ENCODE measurements around the gene MDGA2. TPM values are rescaled to one million over a fixed set of nuclear protein-coding genes. Genes with fewer than 3 reads are reported as not detected.

The MDGA2 gene
- total RNA-seq, 1 experiment from 2014 or later = not detected

GRCh38 chr14:47657143-47657542 lies 18.3 kb downstream of the MDGA2 start:
- intact Hi-C loops (cut with micrococcal nuclease; ENCODE audit: unreplicated experiment) = no loop called here

DNA sequence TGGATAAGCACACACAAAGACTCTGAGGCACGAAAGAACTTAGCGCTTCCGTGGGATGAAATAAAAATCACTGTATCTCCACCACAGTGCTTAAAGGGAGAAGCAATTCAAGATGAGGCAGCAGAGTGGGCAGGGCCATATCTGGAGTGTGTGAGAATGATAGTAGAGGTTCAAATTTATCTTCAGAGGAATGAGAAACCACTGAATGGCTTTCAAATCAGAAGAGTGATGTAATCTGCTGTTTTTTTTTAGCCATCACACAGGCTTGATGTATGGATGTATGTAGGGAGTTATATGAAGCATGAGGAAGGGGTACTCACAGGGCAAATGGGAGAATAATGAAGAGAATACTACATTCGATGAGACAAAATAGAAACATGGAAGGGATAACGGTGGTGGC lies 24.1 kb downstream of the MDGA2 start:
- no TSS peak for BruUV-seq (replicated peaks)
- H3K4me3 ChIP-seq = no peak overlapping the region
- H3K79me2 ChIP-seq (ENCODE audit: low read depth) = no peaks in the 10 kb centered on the region
- no peaks in the 10 kb centered on the region for H3K9me2 ChIP-seq (ENCODE audit: insufficient read depth)
- TF ChIP-seq, protein P1, sequence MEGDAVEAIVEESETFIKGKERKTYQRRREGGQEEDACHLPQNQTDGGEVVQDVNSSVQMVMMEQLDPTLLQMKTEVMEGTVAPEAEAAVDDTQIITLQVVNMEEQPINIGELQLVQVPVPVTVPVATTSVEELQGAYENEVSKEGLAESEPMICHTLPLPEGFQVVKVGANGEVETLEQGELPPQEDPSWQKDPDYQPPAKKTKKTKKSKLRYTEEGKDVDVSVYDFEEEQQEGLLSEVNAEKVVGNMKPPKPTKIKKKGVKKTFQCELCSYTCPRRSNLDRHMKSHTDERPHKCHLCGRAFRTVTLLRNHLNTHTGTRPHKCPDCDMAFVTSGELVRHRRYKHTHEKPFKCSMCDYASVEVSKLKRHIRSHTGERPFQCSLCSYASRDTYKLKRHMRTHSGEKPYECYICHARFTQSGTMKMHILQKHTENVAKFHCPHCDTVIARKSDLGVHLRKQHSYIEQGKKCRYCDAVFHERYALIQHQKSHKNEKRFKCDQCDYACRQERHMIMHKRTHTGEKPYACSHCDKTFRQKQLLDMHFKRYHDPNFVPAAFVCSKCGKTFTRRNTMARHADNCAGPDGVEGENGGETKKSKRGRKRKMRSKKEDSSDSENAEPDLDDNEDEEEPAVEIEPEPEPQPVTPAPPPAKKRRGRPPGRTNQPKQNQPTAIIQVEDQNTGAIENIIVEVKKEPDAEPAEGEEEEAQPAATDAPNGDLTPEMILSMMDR (conservative IDR thresholded peaks at IDR 0.05) = no peak
- no peak for TF ChIP-seq EZH2 (IDR thresholded peaks at IDR 0.05; ENCODE audit: low read depth)
- H3F3A ChIP-seq (ENCODE audit: insufficient read depth, low read depth) = no peaks in the 10 kb centered on the region
- H3K4me2 ChIP-seq = no peak overlapping the region
- H3K36me3 ChIP-seq (ENCODE audit: low read depth) = no peaks in the 10 kb centered on the region
- no peak for DNase-seq
- no peak overlapping the region for H3K27ac ChIP-seq
- H4K20me1 ChIP-seq (ENCODE audit: insufficient read depth) = no peaks in the 10 kb centered on the region
- H2AFZ ChIP-seq = no peak overlapping the region
- CTCF ChIA-PET = no interaction called here
- no peaks in the 10 kb centered on the region for H3K27me3 ChIP-seq (ENCODE audit: insufficient read depth, low read depth)
- H3K4me1 ChIP-seq (replicated peaks; ENCODE audit: insufficient read depth) = no peaks in the 10 kb centered on the region
- POLR2A ChIA-PET (ENCODE audit: unreplicated experiment) = no interaction called here
- intact Hi-C loops (cut with micrococcal nuclease; ENCODE audit: unreplicated experiment) = no loop called here
- H3K9me3 ChIP-seq (ENCODE audit: insufficient read depth, low read depth) = no peaks in the 10 kb centered on the region

More at GRCh38 chr14:47657143-47657542, 18.3 kb downstream of the MDGA2 start:
- Histone ChIP-seq H3K36me3 (ENCODE audit: low read depth) (no peaks in the 10 kb centered on the region), H3K4me1 (replicated peaks; ENCODE audit: insufficient read depth) (no peaks in the 10 kb centered on the region), H3F3A (ENCODE audit: insufficient read depth, low read depth) (no peaks in the 10 kb centered on the region), H2AFZ (no peak overlapping the region), H4K20me1 (ENCODE audit: insufficient read depth) (no peaks in the 10 kb centered on the region), H3K79me2 (ENCODE audit: low read depth) (no peaks in the 10 kb centered on the region), H3K9me2 (ENCODE audit: insufficient read depth) (no peaks in the 10 kb centered on the region), H3K27ac (no peak overlapping the region), H3K4me3 (no peak overlapping the region), H3K4me2 (no peak overlapping the region), H3K27me3 (ENCODE audit: insufficient read depth, low read depth) (no peaks in the 10 kb centered on the region), H3K9me3 (ENCODE audit: insufficient read depth, low read depth) (no peaks in the 10 kb centered on the region)
- BruUV-seq (replicated peaks) = no TSS peak
- CTCF ChIA-PET = no interaction called here
- no peak for DNase-seq
- POLR2A ChIA-PET (ENCODE audit: unreplicated experiment) = no interaction called here
- TF ChIP-seq, protein P1 (conservative IDR thresholded peaks at IDR 0.05) = no peak
- TF ChIP-seq EZH2 (IDR thresholded peaks at IDR 0.05; ENCODE audit: low read depth) = no peak

DNA sequence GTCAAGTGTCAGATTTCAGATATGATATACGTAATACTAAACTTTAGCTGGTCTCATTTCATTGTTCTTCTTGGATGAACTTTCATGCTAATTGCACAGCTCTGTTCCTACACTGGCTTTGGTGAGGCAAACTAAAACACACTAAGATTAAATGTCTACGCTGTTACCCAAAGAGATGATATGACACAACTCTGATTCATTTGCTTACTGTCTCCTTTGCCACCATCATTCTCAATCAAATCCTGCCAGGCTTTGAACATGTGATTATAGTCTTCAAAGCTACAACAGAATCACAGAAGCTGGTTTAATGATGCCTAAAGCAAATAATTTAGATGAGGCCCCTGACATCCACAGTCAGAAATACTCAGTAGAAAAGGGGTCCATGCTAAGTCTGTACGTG lies 37.7 kb downstream of the MDGA2 start:
- H3F3A ChIP-seq (ENCODE audit: insufficient read depth, low read depth) = no peaks in the 10 kb centered on the region
- no peaks in the 10 kb centered on the region for H3K27me3 ChIP-seq (ENCODE audit: insufficient read depth, low read depth)
- intact Hi-C loops (cut with micrococcal nuclease; ENCODE audit: unreplicated experiment) = no loop called here
- H4K20me1 ChIP-seq (ENCODE audit: insufficient read depth) = no peaks in the 10 kb centered on the region
- H3K4me2 ChIP-seq = no peak overlapping the region
- no peaks in the 10 kb centered on the region for H3K36me3 ChIP-seq (ENCODE audit: low read depth)
- no peaks in the 10 kb centered on the region for H3K9me3 ChIP-seq (ENCODE audit: insufficient read depth, low read depth)
- H3K79me2 ChIP-seq (ENCODE audit: low read depth) = no peaks in the 10 kb centered on the region
- TF ChIP-seq, protein P1 (conservative IDR thresholded peaks at IDR 0.05) = no peak
- no peak for TF ChIP-seq EZH2 (IDR thresholded peaks at IDR 0.05; ENCODE audit: low read depth)
- H3K4me1 ChIP-seq (replicated peaks; ENCODE audit: insufficient read depth) = no peaks in the 10 kb centered on the region
- H3K27ac ChIP-seq = no peak overlapping the region
- POLR2A ChIA-PET (ENCODE audit: unreplicated experiment) = no interaction called here
- H2AFZ ChIP-seq = no peak overlapping the region
- no TSS peak for BruUV-seq (replicated peaks)
- H3K4me3 ChIP-seq = no peak overlapping the region
- no peak for DNase-seq
- CTCF ChIA-PET = interaction anchor here (0.6 kb wide), 1 partner anchor 41 kb away, joined by 3 read pairs; no protein-coding TSS in a partner anchor
- H3K9me2 ChIP-seq (ENCODE audit: insufficient read depth) = no peaks in the 10 kb centered on the region
